ENCODE results near the gene CCDC91.
"Not testable (repeated sequence)": the region's sequence is repeated elsewhere in the genome, so short reads cannot be mapped to it uniquely, and the experiment has no call there.

Gene CCDC91

GRCh38 chr12:28290262-28290661 lies 100.0 kb downstream of the CCDC91 start:
- DNase-seq (ENCODE audit: low read depth) = no peak

GRCh38 chr12:28292699-28293098 lies 102.4 kb downstream of the CCDC91 start:
- no peak for DNase-seq (ENCODE audit: low read depth)

- DNase-seq (ENCODE audit: low read depth) = no peak
Observed at GRCh38 chr12:28294300-28294699, 104.0 kb downstream of the CCDC91 start.

- DNase-seq (ENCODE audit: low read depth) = no peak
Observed at GRCh38 chr12:28296287-28296686, 106.0 kb downstream of the CCDC91 start.

- no peak for DNase-seq (ENCODE audit: low read depth)
Observed at GRCh38 chr12:28303192-28303591, 112.9 kb downstream of the CCDC91 start.

- DNase-seq (ENCODE audit: low read depth) = no peak
Observed at GRCh38 chr12:28306535-28306934, 116.3 kb downstream of the CCDC91 start.

GRCh38 chr12:28308891-28309290 lies 118.6 kb downstream of the CCDC91 start:
- DNase-seq (ENCODE audit: low read depth) = no peak

- DNase-seq (ENCODE audit: low read depth) = peak; percentile 4
Observed at GRCh38 chr12:28313631-28314030, 123.4 kb downstream of the CCDC91 start.

- no peak for DNase-seq (ENCODE audit: low read depth)
Observed at GRCh38 chr12:28316049-28316448, 125.8 kb downstream of the CCDC91 start.

- DNase-seq (ENCODE audit: low read depth) = no peak
Observed at GRCh38 chr12:28318273-28318672, 128.0 kb downstream of the CCDC91 start.

GRCh38 chr12:28320353-28320752 lies 130.1 kb downstream of the CCDC91 start:
- no peak for DNase-seq (ENCODE audit: low read depth)

- no peak for DNase-seq (ENCODE audit: low read depth)
Observed at GRCh38 chr12:28327722-28328121, 137.5 kb downstream of the CCDC91 start.

GRCh38 chr12:28328967-28329366 lies 138.7 kb downstream of the CCDC91 start:
- no peak for DNase-seq (ENCODE audit: low read depth)

- DNase-seq (ENCODE audit: low read depth) = not testable (repeated sequence)
Observed at GRCh38 chr12:28329727-28330126, 139.5 kb downstream of the CCDC91 start.

GRCh38 chr12:28330232-28330631 lies 140.0 kb downstream of the CCDC91 start:
- not testable (repeated sequence) for DNase-seq (ENCODE audit: low read depth)

- no peak for DNase-seq (ENCODE audit: low read depth)
Observed at GRCh38 chr12:28331130-28331529, 140.9 kb downstream of the CCDC91 start.

- DNase-seq (ENCODE audit: low read depth) = peak; percentile 6
Observed at GRCh38 chr12:28340261-28341045, 150.2 kb downstream of the CCDC91 start.

GRCh38 chr12:28343713-28344112 lies 153.5 kb downstream of the CCDC91 start:
- DNase-seq (ENCODE audit: low read depth) = peak; percentile 4

GRCh38 chr12:28346567-28346966 lies 156.3 kb downstream of the CCDC91 start:
- DNase-seq (ENCODE audit: low read depth) = no peak

GRCh38 chr12:28349196-28349595 lies 158.9 kb downstream of the CCDC91 start:
- DNase-seq (ENCODE audit: low read depth) = no peak

- DNase-seq (ENCODE audit: low read depth) = no peak
Observed at GRCh38 chr12:28350502-28350901, 160.2 kb downstream of the CCDC91 start.

GRCh38 chr12:28351414-28351813 lies 161.2 kb downstream of the CCDC91 start:
- DNase-seq (ENCODE audit: low read depth) = no peak

GRCh38 chr12:28355161-28355560 lies 164.9 kb downstream of the CCDC91 start:
- DNase-seq (ENCODE audit: low read depth) = no peak

GRCh38 chr12:28360253-28360652 lies 170.0 kb downstream of the CCDC91 start:
- no peak for DNase-seq (ENCODE audit: low read depth)
